HFFc6 (cell line): ENCODE measurements around the gene SPATA46. TPM values are rescaled to one million over a fixed set of nuclear protein-coding genes. Genes with fewer than 3 reads are reported as not detected.

Experiments
- DNase-seq: peaks from one replicate; pipeline ENCODE4 v3.0.0-alpha.2; 2018
- H3K27ac Mint-ChIP-seq: 2 replicates; pipeline ENCODE4 v1.8.0; 2020; ENCODE audit warnings: mild to moderate bottlenecking, mixed read lengths
- H3K27me3 Mint-ChIP-seq: 2 replicates; pipeline ENCODE4 v1.8.0; 2021; ENCODE audit warnings: mild to moderate bottlenecking, moderate library complexity, mixed read lengths; ENCODE audit not compliant: insufficient read depth
- H3K36me3 Mint-ChIP-seq: 2 replicates; pipeline ENCODE4 v1.8.0; 2021; ENCODE audit warnings: low read depth, mixed read lengths
- H3K4me1 Mint-ChIP-seq: 2 replicates; pipeline ENCODE4 v1.8.0; 2020; ENCODE audit warnings: low read depth, mixed read lengths
- H3K4me3 Mint-ChIP-seq: 2 replicates; pipeline ENCODE4 v1.8.0; 2020; ENCODE audit warnings: mild to moderate bottlenecking, moderate library complexity, mixed read lengths
- H3K9me3 Mint-ChIP-seq: 2 replicates; pipeline ENCODE4 v1.8.0; 2020; ENCODE audit warnings: mild to moderate bottlenecking, mixed read lengths
- CTCF ChIP-seq: fragments of 200-600 bp; sonication (generic); IDR thresholded peaks from 2 replicates; pipeline ENCODE4 v1.5.0; 2021; ENCODE audit warnings: antibody characterized with exemption, mild to moderate bottlenecking
- total RNA-seq, 6 experiments: library from RNA; stranded (reverse); fragmentation: NEBNext Ultra II Directional; extraction: Animal tissue kit (Norgen Biotek cat#: 25700); gene quantifications; 2 replicates in 1 of 6; 3 replicates in 5 of 6; pipeline ENCODE4 v1.2.3, GENCODE V29; 2021

The SPATA46 gene
- total RNA-seq, 6 experiments from 2014 or later = not detected

GRCh38 chr1:162333991-162334390 is 42.7 kb downstream of the SPATA46 start:
- Mint-ChIP-seq H3K27me3 (peaks cover 29% of the 10 kb centered on the region), H3K27ac (no peak overlapping the region), H3K4me3 (no peak overlapping the region), H3K9me3 (no peaks in the 10 kb centered on the region), H3K36me3 (no peaks in the 10 kb centered on the region), H3K4me1 (no peaks in the 10 kb centered on the region)
- no peak for DNase-seq
- no peak for TF ChIP-seq CTCF

GRCh38 chr1:162329826-162330225 is 46.8 kb downstream of the SPATA46 start:
- DNase-seq = no peak
- Mint-ChIP-seq H3K4me3 (no peak overlapping the region), H3K4me1 (no peaks in the 10 kb centered on the region), H3K9me3 (no peaks in the 10 kb centered on the region), H3K27me3 (peaks cover 34% of the 10 kb centered on the region), H3K27ac (no peak overlapping the region), H3K36me3 (no peaks in the 10 kb centered on the region)
- no peak for TF ChIP-seq CTCF

DNA sequence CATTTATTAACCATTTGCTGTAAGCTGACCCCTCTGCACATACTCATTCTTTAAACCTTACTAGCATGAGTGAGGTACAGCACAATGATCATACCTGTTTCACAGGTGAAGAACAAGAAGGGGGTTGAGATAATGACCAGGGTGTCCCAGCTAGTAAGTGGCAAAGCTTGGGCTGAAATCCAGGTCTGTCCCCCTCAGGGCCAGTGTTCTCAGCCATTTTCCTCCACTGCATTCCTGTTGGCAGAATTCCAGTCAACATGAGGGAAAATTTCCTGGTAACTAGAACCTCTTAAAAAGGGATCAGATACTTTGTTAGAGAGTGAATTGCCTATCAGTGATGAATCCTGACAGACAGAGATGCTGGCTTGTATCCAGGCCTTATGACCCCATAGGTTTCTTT is 48.1 kb downstream of the SPATA46 start:
- TF ChIP-seq CTCF = no peak
- Mint-ChIP-seq H3K4me1 (no peaks in the 10 kb centered on the region), H3K27ac (no peak overlapping the region), H3K27me3 (peaks cover 35% of the 10 kb centered on the region), H3K9me3 (no peaks in the 10 kb centered on the region), H3K4me3 (no peak overlapping the region), H3K36me3 (no peaks in the 10 kb centered on the region)
- DNase-seq = no peak

DNA sequence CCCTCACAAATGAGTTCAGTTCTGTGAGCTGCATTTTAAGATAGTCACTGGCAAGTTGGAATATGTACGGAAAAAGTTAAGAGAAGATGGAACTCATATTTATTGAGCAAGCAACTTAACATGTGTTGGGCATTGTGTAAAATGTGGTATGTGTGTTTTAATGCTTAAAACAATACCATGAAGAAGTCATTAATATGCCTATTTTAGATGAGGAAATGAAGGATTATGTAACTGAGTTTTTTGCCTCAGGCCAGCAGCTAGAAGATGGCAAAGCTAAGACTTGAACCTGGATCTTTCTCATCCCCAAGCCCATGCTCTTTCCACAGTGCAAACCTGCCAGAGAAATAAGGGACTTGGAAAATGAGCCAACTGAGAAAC is 48.9 kb downstream of the SPATA46 start:
- no peak for DNase-seq
- H3K27ac Mint-ChIP-seq = no peak overlapping the region
- H3K36me3 Mint-ChIP-seq = no peaks in the 10 kb centered on the region
- no peaks in the 10 kb centered on the region for H3K4me1 Mint-ChIP-seq
- H3K4me3 Mint-ChIP-seq = no peak overlapping the region
- no peaks in the 10 kb centered on the region for H3K9me3 Mint-ChIP-seq
- TF ChIP-seq CTCF = no peak
- peaks cover 28% of the 10 kb centered on the region for H3K27me3 Mint-ChIP-seq

GRCh38 chr1:162327144-162327787 is 49.4 kb downstream of the SPATA46 start:
- Mint-ChIP-seq H3K4me1 (no peaks in the 10 kb centered on the region), H3K36me3 (no peaks in the 10 kb centered on the region), H3K9me3 (no peaks in the 10 kb centered on the region), H3K27me3 (peaks cover 27% of the 10 kb centered on the region), H3K27ac (no peak overlapping the region), H3K4me3 (no peak overlapping the region)
- no peak for DNase-seq
- no peak for TF ChIP-seq CTCF

DNA sequence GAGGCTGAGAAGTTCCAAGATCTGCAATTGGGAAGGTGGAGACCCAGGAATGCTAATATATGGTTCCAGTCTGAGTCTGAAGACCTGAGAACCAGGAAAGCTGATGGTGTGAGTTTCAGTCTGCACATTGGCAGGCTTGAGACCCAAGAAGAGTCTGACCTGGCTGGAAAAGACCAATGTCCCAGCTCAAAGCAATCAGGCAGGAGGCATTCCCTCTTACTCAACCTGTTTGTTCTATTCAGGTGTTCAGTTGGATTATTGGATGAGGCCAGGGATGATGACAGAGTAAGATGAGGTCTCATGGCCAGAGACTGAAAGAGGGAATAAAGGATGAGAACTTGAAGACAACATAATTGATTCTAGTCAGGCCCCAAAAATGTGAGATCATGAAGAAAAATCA is 50.1 kb downstream of the SPATA46 start:
- no peaks in the 10 kb centered on the region for H3K4me1 Mint-ChIP-seq
- TF ChIP-seq CTCF = no peak
- DNase-seq = no peak
- H3K4me3 Mint-ChIP-seq = no peak overlapping the region
- H3K9me3 Mint-ChIP-seq = no peaks in the 10 kb centered on the region
- H3K27me3 Mint-ChIP-seq = peaks cover 22% of the 10 kb centered on the region
- H3K36me3 Mint-ChIP-seq = no peaks in the 10 kb centered on the region
- H3K27ac Mint-ChIP-seq = no peak overlapping the region
